GM10248 (cell line): ENCODE measurements around the gene NLGN1.

Source experiments
- CTCF ChIA-PET: fragments of 300-600 bp; sonication (Branson Sonifier 250); formaldehyde crosslinking; extraction: SDS; loops from one replicate; lab custom pipeline; 2021; ENCODE audit warnings: antibody characterized with exemption; lab: Yijun Ruan, JAX
- POLR2A ChIA-PET: fragments of 350-650 bp; sonication (Branson Sonifier 250); formaldehyde crosslinking; extraction: SDS; loops from one replicate; lab custom pipeline; 2020; ENCODE audit warnings: antibody characterized with exemption; lab: Yijun Ruan, JAX
- DNase-seq: peaks from one replicate; pipeline ENCODE4 v3.0.0; 2012; ENCODE audit errors: extremely low spot score
- CTCF ChIP-seq: IDR thresholded peaks from 2 replicates; pipeline ENCODE4 v1.5.1; 2012; ENCODE audit warnings: mild to moderate bottlenecking, low read depth; ENCODE audit errors: extremely low read depth, missing control alignments, control extremely low read depth

The NLGN1 gene

GRCh38 chr3:173402656-173403055, 5.1 kb downstream of the NLGN1 start:
- no peak for DNase-seq
- ChIA-PET POLR2A (no interaction called here), CTCF (no interaction called here)
- TF ChIP-seq CTCF: no peak

- no peak for TF ChIP-seq CTCF
- ChIA-PET POLR2A (no interaction called here), CTCF (no interaction called here)
- DNase-seq: no peak
Measured at GRCh38 chr3:173403376-173403775, 5.8 kb downstream of the NLGN1 start.

- CTCF ChIA-PET: interaction anchor here (1.2 kb wide), 1 partner anchor 13 kb away, joined by 3 read pairs; no protein-coding TSS in a partner anchor
- POLR2A ChIA-PET: no interaction called here
- TF ChIP-seq CTCF: no peak
- no peak for DNase-seq
Measured at GRCh38 chr3:173404156-173404555, 6.6 kb downstream of the NLGN1 start.

GRCh38 chr3:173410436-173410835, 12.9 kb downstream of the NLGN1 start:
- ChIA-PET CTCF (no interaction called here), POLR2A (no interaction called here)
- no peak for DNase-seq
- TF ChIP-seq CTCF: no peak

- no peak for TF ChIP-seq CTCF
- ChIA-PET POLR2A (no interaction called here), CTCF (no interaction called here)
- no peak for DNase-seq
Measured at GRCh38 chr3:173410849-173411248, 13.3 kb downstream of the NLGN1 start.

DNA sequence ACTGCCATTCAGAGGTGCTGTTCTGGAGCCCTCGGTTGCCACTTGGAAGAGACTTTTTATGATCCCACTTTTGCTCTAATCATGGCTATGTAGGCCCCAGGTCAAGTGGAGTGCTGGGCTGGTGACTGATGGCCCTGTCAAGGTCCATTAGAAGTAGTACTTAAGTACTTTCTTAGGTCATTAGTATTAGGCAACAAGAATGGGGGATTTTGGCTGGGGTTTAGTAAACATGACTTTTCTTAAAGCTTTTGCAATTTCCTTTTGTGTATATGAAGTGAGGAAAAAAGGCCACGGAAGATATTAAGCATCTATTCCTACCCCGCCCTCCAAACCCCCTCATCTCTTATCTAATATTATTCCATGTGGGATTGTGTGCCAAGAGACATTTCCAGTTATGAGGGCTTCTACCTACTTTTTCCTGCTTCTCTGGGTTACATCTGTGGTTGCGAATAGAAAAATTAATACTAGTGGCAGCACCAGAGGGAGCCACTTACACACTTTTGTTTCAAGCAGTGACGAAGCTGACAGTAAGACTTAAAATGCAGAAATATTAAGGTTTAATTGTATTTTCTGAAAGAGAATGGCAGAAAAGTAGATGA, 13.9 kb downstream of the NLGN1 start:
- TF ChIP-seq CTCF: peak; percentile 13
- ChIA-PET POLR2A (no interaction called here), CTCF (no interaction called here)
- no peak for DNase-seq
